Endothelial cell of umbilical vein (primary cell): ENCODE results near the gene ODAD3. TPM values are rescaled to one million over a fixed set of nuclear protein-coding genes. Genes with fewer than 3 reads are reported as not detected.

ENCODE experiments used
- BruUV-seq: library from RNA; stranded (reverse); fragments of 400-500 nt; replicated peaks from 2 replicates; lab custom pipeline; 2021; lab: Mats Ljungman, UMichigan
- CTCF ChIA-PET: fragments of 300-600, 350-600 bp; sonication (Branson Sonifier 250); formaldehyde crosslinking; loops from one replicate; lab custom pipeline; 2021; ENCODE audit warnings: antibody characterized with exemption, inconsistent platforms; lab: Charles Lee
- POLR2A ChIA-PET: fragments of 300-600, 350-600 bp; sonication (Branson Sonifier 250); formaldehyde crosslinking; loops from one replicate; lab custom pipeline; 2021; ENCODE audit warnings: antibody characterized with exemption, inconsistent platforms; lab: Charles Lee
- DNase-seq: peaks from one replicate; pipeline ENCODE4 v3.0.0-alpha.2; 2011; ENCODE audit warnings: low read depth, low spot score
- FAIRE-seq: peaks from 2 replicates; lab custom pipeline; 2011; peaks lifted over from hg19 to GRCh38; lab: Jason Lieb, UNC
- H2AFZ ChIP-seq: 2 replicates; pipeline ENCODE4 v1.6.0; 2012; ENCODE audit warnings: low read depth, low read length, control low read depth, inconsistent platforms
- H3K27ac ChIP-seq: 2 replicates; pipeline ENCODE4 v1.5.1; 2011; ENCODE audit warnings: low read depth, mild to moderate bottlenecking, control low read depth, low read length, moderate library complexity; ENCODE audit not compliant: insufficient read depth
- H3K27me3 ChIP-seq, 2 experiments: 2 replicates each; pipeline versions ENCODE4 v1.6.0 to v1.6.1; 2011; ENCODE audit warnings: low read length in 2 of 2, mixed read lengths in 1 of 2; ENCODE audit not compliant: control insufficient read depth in 2 of 2, insufficient read depth in 2 of 2
- H3K36me3 ChIP-seq, 2 experiments: 2 replicates in 1 of 2; 3 replicates in 1 of 2; pipeline ENCODE4 v1.5.1; 2011; ENCODE audit warnings: low read length in 2 of 2, mild to moderate bottlenecking in 1 of 2, moderate library complexity in 1 of 2; ENCODE audit not compliant: control insufficient read depth in 2 of 2, insufficient read depth in 2 of 2; ENCODE audit errors: extremely low read depth in 1 of 2
- H3K4me1 ChIP-seq: 3 replicates; pipeline ENCODE4 v1.5.1; 2011; ENCODE audit warnings: mild to moderate bottlenecking, low read length; ENCODE audit not compliant: control insufficient read depth, insufficient read depth; ENCODE audit errors: extremely low read depth
- H3K4me2 ChIP-seq: 2 replicates; pipeline ENCODE4 v1.6.1; 2011; ENCODE audit warnings: low read length, control low read depth, mixed read lengths; ENCODE audit not compliant: insufficient read depth
- H3K4me3 ChIP-seq, 3 experiments: fragments of 200-600 bp in 1 of 3; sonication (generic), shearing (Covaris generic) in 1 of 3; replicated peaks in 1 of 3; 2 replicates each; pipeline ENCODE4 v1.5.1; 2011 to 2016; ENCODE audit warnings: control low read depth in 3 of 3, low read length in 3 of 3, mild to moderate bottlenecking in 2 of 3, inconsistent platforms in 1 of 3, low read depth in 1 of 3, moderate library complexity in 1 of 3; ENCODE audit not compliant: insufficient read depth in 1 of 3
- H3K79me2 ChIP-seq: 2 replicates; pipeline ENCODE4 v1.6.0; 2012; ENCODE audit warnings: low read length, inconsistent platforms; ENCODE audit not compliant: control insufficient read depth, insufficient read depth
- H3K9ac ChIP-seq: replicated peaks from 2 replicates; pipeline ENCODE3; 2011; ENCODE audit warnings: low read length, control low read depth; ENCODE audit not compliant: insufficient read depth; ENCODE audit errors: extremely low read depth
- H3K9me1 ChIP-seq: replicated peaks from 3 replicates; pipeline ENCODE4 v1.6.0; 2011; ENCODE audit warnings: mild to moderate bottlenecking, low read length; ENCODE audit not compliant: control insufficient read depth, insufficient read depth; ENCODE audit errors: extremely low read depth
- H3K9me3 ChIP-seq: replicated peaks from 2 replicates; pipeline ENCODE4 v1.5.1; 2012; ENCODE audit warnings: low read length, inconsistent platforms; ENCODE audit not compliant: control insufficient read depth, insufficient read depth
- H4K20me1 ChIP-seq: replicated peaks from 2 replicates; pipeline ENCODE3; 2011; ENCODE audit warnings: mild to moderate bottlenecking, low read length; ENCODE audit not compliant: control insufficient read depth, insufficient read depth; ENCODE audit errors: extremely low read depth
- CTCF ChIP-seq, 2 donors: IDR thresholded peaks; 1 replicate in 1 of 2; 2 replicates in 1 of 2; pipeline ENCODE4 v1.5.1; 2011; ENCODE audit warnings: low read length in 2 of 2, mild to moderate bottlenecking in 2 of 2, moderate library complexity in 2 of 2, control low read depth in 1 of 2, inconsistent platforms in 1 of 2, low read depth in 1 of 2; ENCODE audit not compliant: insufficient read depth in 1 of 2; ENCODE audit errors: extremely low read depth in 1 of 2
- GATA2 ChIP-seq: IDR thresholded peaks from 2 replicates; pipeline ENCODE4 v1.7.0; 2011; ENCODE audit warnings: low read depth, mild to moderate bottlenecking, moderate library complexity, mixed read lengths, low read length; ENCODE audit not compliant: insufficient read length, insufficient read depth
- MAX ChIP-seq: IDR thresholded peaks from 2 replicates; pipeline ENCODE4 v1.6.1; 2011; ENCODE audit not compliant: insufficient read depth, insufficient read length
- MYC ChIP-seq: IDR thresholded peaks from one replicate; pipeline ENCODE4 v1.6.1; 2011; ENCODE audit warnings: mild to moderate bottlenecking, low read depth, low read length
- POLR2AphosphoS5 ChIP-seq: IDR thresholded peaks from 2 replicates; pipeline ENCODE4 v1.6.1; 2012; ENCODE audit warnings: low read depth, mild to moderate bottlenecking, control low read depth, low read length, moderate library complexity; ENCODE audit not compliant: insufficient read depth
- dilution Hi-C: fragments of 300-500 bp; cut with MboI; formaldehyde crosslinking; loops from one replicate; pipeline ENCODE4 v1.15.0; 2019; ENCODE audit warnings: low sequenced_read_pairs; ENCODE audit not compliant: extremely low pct_ligation_motif_present
- intact Hi-C: fragments of 100-400 bp; cut with micrococcal nuclease; formaldehyde crosslinking; loops from one replicate; pipeline ENCODE4 v1.10.0; 2022
- polyA plus RNA-seq, 4 experiments: library from polyadenylated mRNA; depleted of rRNA in 3 of 4; stranded (reverse) in 3 of 4; unstranded in 1 of 4; fragments of >200 nt; gene quantifications; 2 replicates each; pipeline versions ENCODE4 v1.2.1 to v1.2.3, GENCODE V29; 2011 to 2012; ENCODE audit warnings: missing spikeins in 1 of 4
- total RNA-seq: library from RNA; stranded (reverse); gene quantifications from 2 replicates; pipeline ENCODE4 v1.2.3, GENCODE V29; 2021

The ODAD3 gene
- total and polyA plus RNA-seq, 2 donors (not counting 3 experiments of a cell fraction or from before 2014, with no cell fraction given), result 0.14 to 0.97 TPM

- dilution Hi-C loops (no loop called here), intact Hi-C loops (loop anchor here (1.0 to 2.0 kb wide), 4 partner anchors 47 to 240 kb away; partner anchors contain the start of genes ODAD3 and PRKCSH)
- TF ChIP-seq POLR2AphosphoS5 (peak; percentile 87), MYC (peak; percentile 87), MAX (peak; percentile 98), GATA2 (no peak), CTCF (IDR thresholded peaks at IDR 0.05; ENCODE audit: extremely low read depth in 1 of 2, insufficient read depth in 1 of 2, low read depth in 1 of 2, low read length in 2 of 2) (peak; percentile 94 to 95)
Measured at GRCh38 chr19:11482384-11483050, 47.6 kb upstream of the ODAD3 start.

More at GRCh38 chr19:11482384-11483050, 47.6 kb upstream of the ODAD3 start:
- Histone ChIP-seq H3K9me3 (no peaks in the 10 kb centered on the region), H3K4me2 (no peak overlapping the region), H3K27ac (no peak overlapping the region), H4K20me1 (no peaks in the 10 kb centered on the region), H3K9me1 (no peaks in the 10 kb centered on the region), H3K27me3 (peaks cover 13 to 25% of the 10 kb centered on the region in 2 experiments), H3K4me1 (peaks cover 3% of the 10 kb centered on the region), H3K4me3 (peak overlapping the region in 1 of 3 experiments; percentile 27), H2AFZ (peak overlapping the region; percentile 26), H3K79me2 (no peaks in the 10 kb centered on the region), H3K9ac (no peak overlapping the region), H3K36me3 (no peaks in the 10 kb centered on the region)
- ChIA-PET POLR2A (interaction anchor here (1.0 to 1.2 kb wide), 2 partner anchors 102 to 186 kb away, joined by 3 to 4 read pairs; partner anchors contain the start of gene TSPAN16), CTCF (interaction anchor here (0.6 to 2.5 kb wide), 30 partner anchors 10 to 447 kb away, joined by 3 to 48 read pairs (median 5); partner anchors contain the start of genes CCDC159, ELOF1, EPOR and ODAD3)
- peak; percentile 78 for DNase-seq
- no TSS peak for BruUV-seq
- peak; percentile 61 for FAIRE-seq
